Vagina (tissue), 2 donors: ENCODE results near the gene CEP63.

ENCODE experiments used
- CTCF ChIP-seq, 3 experiments: fragments of 450-650 bp in 2 of 3; fragments of 200-600 bp in 1 of 3; sonication (generic) in 1 of 3; IDR thresholded peaks; one replicate each; pipeline ENCODE4 v1.5.1; 2017 to 2019; ENCODE audit warnings: antibody characterized with exemption in 3 of 3, mild to moderate bottlenecking in 2 of 3, moderate library complexity in 2 of 3
- POLR2A ChIP-seq, 2 donors: fragments of 450-650 bp; IDR thresholded peaks; one replicate each; pipeline ENCODE4 v1.6.1; 2017; ENCODE audit warnings: antibody characterized with exemption in 2 of 2, mild to moderate bottlenecking in 2 of 2, moderate library complexity in 2 of 2
- POLR2AphosphoS5 ChIP-seq, 2 donors: sonication (generic); formaldehyde crosslinking; IDR thresholded peaks; one replicate each; pipeline ENCODE4 v1.9.0; 2017; ENCODE audit warnings: antibody characterized with exemption in 2 of 2, mild to moderate bottlenecking in 2 of 2, low read depth in 1 of 2; ENCODE audit not compliant: insufficient read depth in 1 of 2

DNA sequence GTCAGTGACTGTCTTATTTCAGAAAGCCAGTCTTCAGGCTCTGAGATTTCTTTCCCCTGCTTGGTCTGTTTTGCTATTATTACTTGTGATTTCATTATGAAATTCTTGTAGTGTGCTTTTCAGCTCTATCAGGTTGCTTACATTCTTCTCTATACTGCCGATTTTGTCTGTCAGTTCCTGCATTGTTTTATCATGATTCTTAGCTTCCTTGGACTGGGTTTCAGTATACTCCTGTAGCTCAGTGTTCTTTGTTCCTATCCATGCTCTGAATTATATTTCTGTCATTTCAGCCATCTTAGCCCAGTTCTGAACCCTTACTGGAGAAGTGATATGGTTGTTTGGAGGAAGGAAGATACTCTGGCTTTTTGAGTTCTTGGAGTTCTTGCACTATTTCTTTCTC is 40.5 kb downstream of the CEP63 start:
- no peak for TF ChIP-seq CTCF (IDR thresholded peaks at IDR 0.05)
- TF ChIP-seq POLR2A (IDR thresholded peaks at IDR 0.05): no peak
- no peak for TF ChIP-seq POLR2AphosphoS5 (IDR thresholded peaks at IDR 0.05; ENCODE audit: insufficient read depth in 1 of 2, low read depth in 1 of 2)
